Ishikawa (cell line): ENCODE data around the gene THSD4.

Source experiments
- CEBPB ChIP-seq: IDR thresholded peaks from 2 replicates; pipeline ENCODE4 v1.6.1; 2012
- CREB1 ChIP-seq: IDR thresholded peaks from 2 replicates; pipeline ENCODE4 v1.6.1; 2012; ENCODE audit warnings: low read depth
- EGR1 ChIP-seq: IDR thresholded peaks from 2 replicates; pipeline ENCODE4 v1.6.1; 2012
- EP300 ChIP-seq: IDR thresholded peaks from 2 replicates; pipeline ENCODE4 v1.6.1; 2012; ENCODE audit warnings: borderline replicate concordance
- FOXM1 ChIP-seq: IDR thresholded peaks from 2 replicates; pipeline ENCODE4 v1.6.1; 2012; ENCODE audit warnings: low read depth, borderline replicate concordance
- NFIC ChIP-seq: IDR thresholded peaks from 2 replicates; pipeline ENCODE4 v1.6.1; 2012
- RAD21 ChIP-seq: IDR thresholded peaks from 2 replicates; pipeline ENCODE4 v1.6.1; 2012; ENCODE audit warnings: low read depth
- TAF1 ChIP-seq: IDR thresholded peaks from 2 replicates; pipeline ENCODE4 v1.6.1; 2012; ENCODE audit warnings: low read depth, mild to moderate bottlenecking
- TCF12 ChIP-seq: IDR thresholded peaks from 2 replicates; pipeline ENCODE4 v1.6.1; 2012; ENCODE audit warnings: low read depth
- TEAD4 ChIP-seq: IDR thresholded peaks from 2 replicates; pipeline ENCODE4 v1.6.1; 2012
- USF1 ChIP-seq: IDR thresholded peaks from 2 replicates; pipeline ENCODE4 v1.6.1; 2012
- YY1 ChIP-seq: IDR thresholded peaks from 2 replicates; pipeline ENCODE4 v1.6.1; 2012; ENCODE audit warnings: low read depth
- ZBTB7A ChIP-seq: IDR thresholded peaks from 2 replicates; pipeline ENCODE4 v1.6.1; 2012; ENCODE audit warnings: low read depth
- TF ChIP-seq, protein P1 (sequence below): IDR thresholded peaks from 2 replicates; pipeline ENCODE4 v1.6.1; 2012
- TF ChIP-seq, protein P2 (sequence below): IDR thresholded peaks from 2 replicates; pipeline ENCODE4 v1.6.1; 2012; ENCODE audit warnings: low read depth, mild to moderate bottlenecking

THSD4 gene

GRCh38 chr15:71120428-71120944, 5.2 kb downstream of the THSD4 start:
- TF ChIP-seq EP300 (peak; percentile 59; the same call in 1 of the 2 replicates), ZBTB7A (no peak), TCF12 (peak; percentile 71; the same call in 1 of the 2 replicates), NFIC (peak; percentile 82)
- TF ChIP-seq, protein P1, sequence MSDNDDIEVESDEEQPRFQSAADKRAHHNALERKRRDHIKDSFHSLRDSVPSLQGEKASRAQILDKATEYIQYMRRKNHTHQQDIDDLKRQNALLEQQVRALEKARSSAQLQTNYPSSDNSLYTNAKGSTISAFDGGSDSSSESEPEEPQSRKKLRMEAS, result no peak

DNA sequence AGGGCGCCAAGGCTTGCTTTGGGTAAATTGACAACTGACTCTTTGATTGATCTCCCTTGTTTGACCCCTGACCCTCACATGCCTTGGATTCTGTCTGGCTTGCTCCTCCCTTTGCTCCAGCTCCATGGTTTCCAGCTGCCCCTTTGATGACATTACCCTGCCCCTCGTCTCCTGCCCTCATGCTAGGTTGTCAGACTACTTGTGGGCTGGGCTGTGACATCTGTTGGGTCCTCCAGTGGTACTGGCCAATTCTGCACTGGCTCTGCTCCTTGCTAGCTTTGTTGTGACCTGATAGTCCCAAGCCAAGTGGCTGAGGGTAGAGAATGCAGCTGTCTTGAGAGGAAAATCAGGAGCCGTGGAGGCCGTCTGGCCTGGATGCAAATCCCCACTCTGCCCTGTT, 6.2 kb downstream of the THSD4 start:
- TF ChIP-seq, protein P1, result no peak
- TF ChIP-seq EP300 (no peak), TCF12 (no peak), TEAD4 (no peak), CREB1 (no peak), RAD21 (no peak), TAF1 (no peak), FOXM1 (no peak), CEBPB (no peak), NFIC (no peak)
- TF ChIP-seq, protein P2, sequence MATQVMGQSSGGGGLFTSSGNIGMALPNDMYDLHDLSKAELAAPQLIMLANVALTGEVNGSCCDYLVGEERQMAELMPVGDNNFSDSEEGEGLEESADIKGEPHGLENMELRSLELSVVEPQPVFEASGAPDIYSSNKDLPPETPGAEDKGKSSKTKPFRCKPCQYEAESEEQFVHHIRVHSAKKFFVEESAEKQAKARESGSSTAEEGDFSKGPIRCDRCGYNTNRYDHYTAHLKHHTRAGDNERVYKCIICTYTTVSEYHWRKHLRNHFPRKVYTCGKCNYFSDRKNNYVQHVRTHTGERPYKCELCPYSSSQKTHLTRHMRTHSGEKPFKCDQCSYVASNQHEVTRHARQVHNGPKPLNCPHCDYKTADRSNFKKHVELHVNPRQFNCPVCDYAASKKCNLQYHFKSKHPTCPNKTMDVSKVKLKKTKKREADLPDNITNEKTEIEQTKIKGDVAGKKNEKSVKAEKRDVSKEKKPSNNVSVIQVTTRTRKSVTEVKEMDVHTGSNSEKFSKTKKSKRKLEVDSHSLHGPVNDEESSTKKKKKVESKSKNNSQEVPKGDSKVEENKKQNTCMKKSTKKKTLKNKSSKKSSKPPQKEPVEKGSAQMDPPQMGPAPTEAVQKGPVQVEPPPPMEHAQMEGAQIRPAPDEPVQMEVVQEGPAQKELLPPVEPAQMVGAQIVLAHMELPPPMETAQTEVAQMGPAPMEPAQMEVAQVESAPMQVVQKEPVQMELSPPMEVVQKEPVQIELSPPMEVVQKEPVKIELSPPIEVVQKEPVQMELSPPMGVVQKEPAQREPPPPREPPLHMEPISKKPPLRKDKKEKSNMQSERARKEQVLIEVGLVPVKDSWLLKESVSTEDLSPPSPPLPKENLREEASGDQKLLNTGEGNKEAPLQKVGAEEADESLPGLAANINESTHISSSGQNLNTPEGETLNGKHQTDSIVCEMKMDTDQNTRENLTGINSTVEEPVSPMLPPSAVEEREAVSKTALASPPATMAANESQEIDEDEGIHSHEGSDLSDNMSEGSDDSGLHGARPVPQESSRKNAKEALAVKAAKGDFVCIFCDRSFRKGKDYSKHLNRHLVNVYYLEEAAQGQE, result no peak

GRCh38 chr15:71124937-71125790, 9.9 kb downstream of the THSD4 start:
- TF ChIP-seq EGR1 (no peak), NFIC (no peak), TEAD4 (no peak), TAF1 (no peak), RAD21 (no peak), CREB1 (no peak), EP300 (no peak), TCF12 (no peak), CEBPB (no peak), YY1 (no peak), FOXM1 (no peak), USF1 (no peak), ZBTB7A (no peak)
- TF ChIP-seq, protein P1, result no peak
- TF ChIP-seq, protein P2, result no peak

GRCh38 chr15:71125831-71126450, 10.7 kb downstream of the THSD4 start:
- TF ChIP-seq RAD21, result peak; percentile 20; the same call in 1 of the 2 replicates
- no peak for TF ChIP-seq EGR1

DNA sequence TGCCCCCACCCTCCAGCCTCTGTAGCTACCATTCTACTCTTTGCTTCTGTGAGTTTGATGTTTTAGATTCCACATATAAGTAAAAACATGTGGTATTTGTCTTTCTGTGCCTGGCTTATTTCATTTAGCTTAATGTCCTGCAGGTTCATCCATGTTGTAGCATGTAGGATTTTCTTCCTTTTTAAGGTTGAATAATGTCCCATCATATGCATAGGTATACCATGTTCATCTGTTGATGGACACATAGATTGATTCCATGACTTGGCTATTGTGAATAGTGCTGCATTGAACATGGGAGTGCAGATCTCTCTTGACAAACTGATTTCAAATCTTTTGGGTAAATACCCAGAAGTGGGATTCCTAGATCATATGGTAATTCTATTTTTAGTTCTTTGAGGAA, 11.8 kb downstream of the THSD4 start:
- TF ChIP-seq ZBTB7A (no peak), FOXM1 (no peak), EGR1 (no peak), TAF1 (no peak), TEAD4 (no peak), USF1 (no peak), CREB1 (no peak), RAD21 (no peak), CEBPB (no peak)
- TF ChIP-seq, protein P2, result no peak
